Heart right ventricle (tissue), 16 donors: ENCODE results near the gene KCNJ10. TPM values are rescaled to one million over a fixed set of nuclear protein-coding genes. Genes with fewer than 3 reads are reported as not detected.
A peak's percentile ranks its signal among the peaks of the same experiment; 100 is the strongest.

Experiments
- ATAC-seq, 8 donors: fragments of 200-7000 bp; cut with Tn5 transposase; one replicate each; pipeline ENCODE4 v1.9.1; 2020; ENCODE audit warnings: mild to moderate bottlenecking in 8 of 8, moderate library complexity in 8 of 8, moderate number of reproducible peaks in 1 of 8
- DNase-seq, 2 donors: peaks; one replicate each; pipeline ENCODE4 v3.0.0-alpha.2; 2020
- H3K27ac ChIP-seq, 10 donors: fragments of 200-600 bp; sonication (generic) in 2 of 10; one replicate each; pipeline versions ENCODE4 v1.5.0 to v1.8.0; 2020 to 2022; ENCODE audit warnings: mild to moderate bottlenecking in 3 of 10
- H3K27me3 ChIP-seq, 7 donors: fragments of 200-600 bp; one replicate each; pipeline ENCODE4 v1.8.0; 2021 to 2022; ENCODE audit warnings: mild to moderate bottlenecking in 2 of 7
- H3K36me3 ChIP-seq, 9 donors: fragments of 200-600 bp; sonication (generic) in 1 of 9; one replicate each; pipeline versions ENCODE4 v1.5.0 to v1.8.0; 2020 to 2022; ENCODE audit warnings: mild to moderate bottlenecking in 2 of 9
- H3K4me1 ChIP-seq, 9 donors: fragments of 200-600 bp; sonication (generic) in 1 of 9; one replicate each; pipeline versions ENCODE4 v1.5.0 to v1.8.0; 2020 to 2022; ENCODE audit warnings: mild to moderate bottlenecking in 4 of 9
- H3K4me3 ChIP-seq, 10 donors: fragments of 200-600 bp; sonication (generic) in 2 of 10; one replicate each; pipeline versions ENCODE4 v1.5.0 to v1.8.0; 2020 to 2022; ENCODE audit warnings: mild to moderate bottlenecking in 7 of 10, moderate library complexity in 2 of 10
- H3K9me3 ChIP-seq, 11 donors: fragments of 200-600 bp in 10 of 11; sonication (generic) in 2 of 11; one replicate each; pipeline versions ENCODE4 v1.5.0 to v1.8.0; 2013 to 2022; ENCODE audit warnings: mild to moderate bottlenecking in 2 of 11, control low read depth in 1 of 11, moderate library complexity in 1 of 11
- CTCF ChIP-seq, 9 donors: fragments of 200-600 bp; sonication (generic) in 2 of 9; IDR thresholded peaks; one replicate each; pipeline versions ENCODE4 v1.5.0 to v1.8.0; 2021 to 2022; ENCODE audit warnings: antibody characterized with exemption in 9 of 9, mild to moderate bottlenecking in 5 of 9, moderate library complexity in 1 of 9
- WGBS, 2 donors: extraction: QIAGEN DNeasy Blood & Tissue Kit; methylation state at CpG; one replicate each; pipeline ENCODE4 v1.1.7; 2013; ENCODE audit warnings: inconsistent platforms in 1 of 2; 5-methylcytosine and 5-hydroxymethylcytosine counted together
- intact Hi-C, 10 donors: fragments of 100-400 bp; cut with DNase I; formaldehyde crosslinking; loops; one replicate each; pipeline versions ENCODE4 v1.11.1 to v1.14.2; 2022
- polyA plus RNA-seq, 2 donors: library from polyadenylated mRNA; stranded (reverse); fragments of 200-250 nt; gene quantifications; one replicate each; pipeline ENCODE4 v1.2.3, GENCODE V29; 2013
- total RNA-seq, 10 donors: library from RNA; stranded (reverse); fragmentation: NEBNext Ultra II Directional in 3 of 10; extraction: Animal tissue kit (Norgen Biotek cat#: 25700) in 3 of 10; gene quantifications; one replicate each; pipeline versions ENCODE4 v1.2.1 to v1.2.4, GENCODE V29; 2021 to 2023
- donor health status: Arrhythmogenic right ventricular cardiomyopathy.
- donor health status: ischemic (EF 13 %, LVEDD 7.1; RV severe dilation, severe dysfunction).
- donor health status: healthy with polysubstance abuse.
- donor health status: DM: no; HTN: yes; CAD: no.
- donor health status: DM: no; HTN: no; CAD: no.
- donor health status: ischemic (EF 25% LVEDD 6.9; RV normal size, moderate dysfunction).
- donor health status: ischemic (EF 25% LVEDD 5.7; RV mildly dilated, moderate dysfunction).
- donor health status: healthy.
- donor health status: DM: yes; HTN: yes; CAD: no.
- donor health status: Ischemic cardiomyopathy.
- donor health status: ischemic (EF 35%, LVEDD 5.7; RV mildly dilated, moderate dysfunction).
- donor health status: nonischemic (EF 11% LVEDD 7.7; RV severe dilation, severe dysfunction).
- donor health status: DM: yes; HTN: yes; CAD: no.
- donor health status: PGD.
- donor health status: ischemic (EF 29% LVEDD 5.4; RV normal size, mild dysfunction).
- donor health status: nonischemic (EF 23%, LVEDD 6.1; RV moderate dilation, normal function).

KCNJ10 gene
- total and polyA plus RNA-seq, 12 donors: 0.09 to 1.9 TPM; not detected in 10

GRCh38 chr1:160078512-160079195 is 8.7 kb upstream of the KCNJ10 start:
- intact Hi-C loops: loop anchor here in 1 of 10 donors (1.0 kb wide), 1 partner anchor 31 kb away; no protein-coding TSS in a partner anchor
- H3K4me3 ChIP-seq: no peak overlapping the region
- 17 to 25% methylated on average over 8 of the region's 8 CpGs for WGBS, 2 donors
- TF ChIP-seq CTCF (IDR thresholded peaks at IDR 0.05): peak; percentile 24 to 88 (median 62)
- H3K27ac ChIP-seq: no peak overlapping the region
- peaks cover 0 to 41% (median 0%) of the 10 kb centered on the region in 9 donors for H3K4me1 ChIP-seq
- no peaks in the 10 kb centered on the region for H3K9me3 ChIP-seq
- DNase-seq (no peak), ATAC-seq (peak in 2 of 8 donors; percentile 36 to 48)
- H3K27me3 ChIP-seq: peaks cover 6 to 82% (median 64%) of the 10 kb centered on the region in 7 donors
- no peaks in the 10 kb centered on the region for H3K36me3 ChIP-seq

- Histone ChIP-seq H3K4me3 (no peak overlapping the region), H3K27me3 (peaks cover 6 to 71% (median 52%) of the 10 kb centered on the region in 7 donors), H3K36me3 (no peaks in the 10 kb centered on the region), H3K9me3 (no peaks in the 10 kb centered on the region), H3K27ac (peak overlapping the region in 1 of 10 donors; percentile 78), H3K4me1 (peaks cover 0 to 41% (median 0%) of the 10 kb centered on the region in 9 donors)
- intact Hi-C loops: no loop called here
- no peak for TF ChIP-seq CTCF (IDR thresholded peaks at IDR 0.05)
- DNase-seq (no peak), ATAC-seq (no peak)
Measured at GRCh38 chr1:160077486-160077885, 7.5 kb upstream of the KCNJ10 start.

GRCh38 chr1:160076295-160076694 is 6.3 kb upstream of the KCNJ10 start:
- Histone ChIP-seq H3K27me3 (peaks cover 6 to 64% (median 50%) of the 10 kb centered on the region in 7 donors), H3K4me3 (no peak overlapping the region), H3K36me3 (no peaks in the 10 kb centered on the region), H3K4me1 (peaks cover 0 to 38% (median 0%) of the 10 kb centered on the region in 9 donors), H3K9me3 (no peaks in the 10 kb centered on the region), H3K27ac (peak overlapping the region in 1 of 10 donors; percentile 78)
- DNase-seq (no peak), ATAC-seq (no peak)
- TF ChIP-seq CTCF (IDR thresholded peaks at IDR 0.05): no peak
- 84 to 85% methylated on average over 3 of the region's 3 CpGs for WGBS, 2 donors
- intact Hi-C loops: no loop called here

GRCh38 chr1:160075836-160076235 is 5.9 kb upstream of the KCNJ10 start:
- intact Hi-C loops: no loop called here
- ATAC-seq: no peak
- DNase-seq: no peak
- Histone ChIP-seq H3K4me3 (no peak overlapping the region), H3K9me3 (no peaks in the 10 kb centered on the region), H3K27ac (peak overlapping the region in 1 of 10 donors; percentile 78), H3K36me3 (no peaks in the 10 kb centered on the region), H3K4me1 (peaks cover 0 to 37% (median 2%) of the 10 kb centered on the region in 9 donors), H3K27me3 (peaks cover 6 to 59% (median 50%) of the 10 kb centered on the region in 7 donors)
- WGBS, 2 donors: 56 to 59% methylated on average over 2 of the region's 2 CpGs
- no peak for TF ChIP-seq CTCF (IDR thresholded peaks at IDR 0.05)
